Activated naive CD4-positive, alpha-beta T cell treated with anti-CD3 and anti-CD28 coated beads, Interleukin-2, amount 10 ng/mL, durations not matched to agents 7 days and 5 days (primary cell): ENCODE data around the gene NRGN.

Experiments used
- CTCF ChIA-PET: fragments of 350-600 bp; sonication (Branson Sonifier 250); formaldehyde crosslinking; loops from one replicate; lab custom pipeline; 2021; ENCODE audit warnings: antibody characterized with exemption; lab: Charles Lee
- DNase-seq: peaks from one replicate; pipeline ENCODE4 v3.0.0-alpha.2; 2020
- H3K27ac Mint-ChIP-seq: one replicate; pipeline ENCODE4 v1.8.0; 2021; ENCODE audit warnings: mild to moderate bottlenecking, moderate library complexity, mixed read lengths
- H3K27me3 Mint-ChIP-seq: one replicate; pipeline ENCODE4 v1.8.0; 2021; ENCODE audit warnings: mild to moderate bottlenecking, mixed read lengths
- H3K36me3 Mint-ChIP-seq: one replicate; pipeline ENCODE4 v1.8.0; 2021; ENCODE audit warnings: mixed read lengths
- H3K4me1 Mint-ChIP-seq: one replicate; pipeline ENCODE4 v1.8.0; 2021; ENCODE audit warnings: mixed read lengths
- H3K4me3 Mint-ChIP-seq: one replicate; pipeline ENCODE4 v1.8.0; 2021; ENCODE audit warnings: mild to moderate bottlenecking, moderate library complexity, mixed read lengths
- H3K9me3 Mint-ChIP-seq: one replicate; pipeline ENCODE4 v1.8.0; 2021; ENCODE audit warnings: mixed read lengths

The NRGN gene

GRCh38 chr11:124727474-124727873, 12.3 kb upstream of the NRGN start:
- Mint-ChIP-seq H3K9me3 (no peaks in the 10 kb centered on the region), H3K36me3 (no peaks in the 10 kb centered on the region), H3K4me1 (peaks cover 2% of the 10 kb centered on the region), H3K27me3 (peaks cover 35% of the 10 kb centered on the region), H3K27ac (no peak overlapping the region), H3K4me3 (no peak overlapping the region)
- CTCF ChIA-PET, result no interaction called here
- no peak for DNase-seq

- Mint-ChIP-seq H3K4me3 (no peak overlapping the region), H3K27me3 (peaks cover 29% of the 10 kb centered on the region), H3K27ac (no peak overlapping the region), H3K9me3 (no peaks in the 10 kb centered on the region), H3K4me1 (no peaks in the 10 kb centered on the region), H3K36me3 (no peaks in the 10 kb centered on the region)
- no peak for DNase-seq
- CTCF ChIA-PET, result no interaction called here
Measured at GRCh38 chr11:124728134-124728533, 11.6 kb upstream of the NRGN start.

- no peaks in the 10 kb centered on the region for H3K4me1 Mint-ChIP-seq
- CTCF ChIA-PET, result no interaction called here
- no peaks in the 10 kb centered on the region for H3K9me3 Mint-ChIP-seq
- H3K36me3 Mint-ChIP-seq, result no peaks in the 10 kb centered on the region
- DNase-seq, result no peak
- H3K27me3 Mint-ChIP-seq, result peaks cover 16% of the 10 kb centered on the region
- H3K4me3 Mint-ChIP-seq, result no peak overlapping the region
- H3K27ac Mint-ChIP-seq, result no peak overlapping the region
Measured at GRCh38 chr11:124729571-124729970, 10.2 kb upstream of the NRGN start.

- CTCF ChIA-PET, result no interaction called here
- Mint-ChIP-seq H3K27ac (no peak overlapping the region), H3K4me1 (no peaks in the 10 kb centered on the region), H3K4me3 (no peak overlapping the region), H3K36me3 (no peaks in the 10 kb centered on the region), H3K27me3 (peaks cover 13% of the 10 kb centered on the region), H3K9me3 (no peaks in the 10 kb centered on the region)
- DNase-seq, result no peak
Measured at GRCh38 chr11:124732230-124732629, 7.5 kb upstream of the NRGN start.

- peaks cover 53% of the 10 kb centered on the region for H3K27me3 Mint-ChIP-seq
- H3K4me1 Mint-ChIP-seq, result peaks cover 19% of the 10 kb centered on the region
- H3K36me3 Mint-ChIP-seq, result no peaks in the 10 kb centered on the region
- H3K4me3 Mint-ChIP-seq, result no peak overlapping the region
- no peaks in the 10 kb centered on the region for H3K9me3 Mint-ChIP-seq
- no peak overlapping the region for H3K27ac Mint-ChIP-seq
- CTCF ChIA-PET, result interaction anchor here (0.6 to 1.3 kb wide), 4 partner anchors 16 to 385 kb away, joined by 3 to 5 read pairs (median 4); no protein-coding TSS in a partner anchor
- DNase-seq, result no peak
Measured at GRCh38 chr11:124736736-124737135, 3.0 kb upstream of the NRGN start.

GRCh38 chr11:124737638-124738305, 2.0 kb upstream of the NRGN start:
- Mint-ChIP-seq H3K27me3 (peaks cover 61% of the 10 kb centered on the region), H3K36me3 (no peaks in the 10 kb centered on the region), H3K4me1 (peaks cover 19% of the 10 kb centered on the region), H3K4me3 (no peak overlapping the region), H3K9me3 (no peaks in the 10 kb centered on the region), H3K27ac (no peak overlapping the region)
- CTCF ChIA-PET, result interaction anchor here (0.9 to 1.3 kb wide), 2 partner anchors 17 to 69 kb away, joined by 4 to 5 read pairs; no protein-coding TSS in a partner anchor
- DNase-seq, result no peak

GRCh38 chr11:124738713-124739478, 846 bp upstream of the NRGN start:
- no peak for DNase-seq
- no peaks in the 10 kb centered on the region for H3K36me3 Mint-ChIP-seq
- H3K4me3 Mint-ChIP-seq, result peak overlapping the region; percentile 81
- H3K4me1 Mint-ChIP-seq, result peaks cover 19% of the 10 kb centered on the region
- H3K27ac Mint-ChIP-seq, result no peak overlapping the region
- CTCF ChIA-PET, result interaction anchor here (0.8 to 1.0 kb wide), 3 partner anchors 20 to 68 kb away, joined by 3 to 4 read pairs (median 4); partner anchors contain the start of genes SIAE and SPA17
- H3K9me3 Mint-ChIP-seq, result no peaks in the 10 kb centered on the region
- H3K27me3 Mint-ChIP-seq, result peaks cover 71% of the 10 kb centered on the region

GRCh38 chr11:124740277-124740882, 638 bp downstream of the NRGN start:
- Mint-ChIP-seq H3K27me3 (peaks cover 75% of the 10 kb centered on the region), H3K9me3 (no peaks in the 10 kb centered on the region), H3K36me3 (no peaks in the 10 kb centered on the region), H3K27ac (no peak overlapping the region), H3K4me1 (peaks cover 22% of the 10 kb centered on the region), H3K4me3 (peak overlapping the region; percentile 81)
- DNase-seq, result peak; percentile 68
- CTCF ChIA-PET, result interaction anchor here (1.0 to 1.4 kb wide), 4 partner anchors 13 to 70 kb away, joined by 3 to 7 read pairs (median 4); no protein-coding TSS in a partner anchor

- Mint-ChIP-seq H3K9me3 (no peaks in the 10 kb centered on the region), H3K27me3 (peaks cover 62% of the 10 kb centered on the region), H3K4me3 (no peak overlapping the region), H3K36me3 (no peaks in the 10 kb centered on the region), H3K27ac (no peak overlapping the region), H3K4me1 (peaks cover 33% of the 10 kb centered on the region)
- no peak for DNase-seq
- CTCF ChIA-PET, result interaction anchor here (0.6 to 5.3 kb wide), 5 partner anchors 16 to 124 kb away, joined by 3 to 67 read pairs (median 3); partner anchors contain the start of gene ESAM
Measured at GRCh38 chr11:124742555-124742954, 2.8 kb downstream of the NRGN start.

- no peak overlapping the region for H3K4me3 Mint-ChIP-seq
- DNase-seq, result no peak
- H3K9me3 Mint-ChIP-seq, result no peaks in the 10 kb centered on the region
- H3K27ac Mint-ChIP-seq, result no peak overlapping the region
- H3K4me1 Mint-ChIP-seq, result peaks cover 38% of the 10 kb centered on the region
- H3K36me3 Mint-ChIP-seq, result no peaks in the 10 kb centered on the region
- H3K27me3 Mint-ChIP-seq, result peaks cover 57% of the 10 kb centered on the region
- CTCF ChIA-PET, result interaction anchor here (0.7 to 5.3 kb wide), 3 partner anchors 15 to 123 kb away, joined by 3 to 67 read pairs (median 3); partner anchors contain the start of gene ESAM
Measured at GRCh38 chr11:124743050-124743449, 3.3 kb downstream of the NRGN start.

- DNase-seq, result no peak
- Mint-ChIP-seq H3K27ac (no peak overlapping the region), H3K36me3 (no peaks in the 10 kb centered on the region), H3K4me3 (peak overlapping the region; percentile 51), H3K9me3 (no peaks in the 10 kb centered on the region), H3K4me1 (peaks cover 48% of the 10 kb centered on the region), H3K27me3 (peaks cover 56% of the 10 kb centered on the region)
- CTCF ChIA-PET, result interaction anchor here (0.8 to 5.3 kb wide), 9 partner anchors 11 to 101 kb away, joined by 3 to 67 read pairs (median 9); partner anchors contain the start of gene ESAM
Measured at GRCh38 chr11:124745270-124745834, 5.6 kb downstream of the NRGN start.

GRCh38 chr11:124745835-124746620, 6.3 kb downstream of the NRGN start:
- peaks cover 48% of the 10 kb centered on the region for H3K4me1 Mint-ChIP-seq
- peak; percentile 55 for DNase-seq
- peak overlapping the region; percentile 84 for H3K4me3 Mint-ChIP-seq
- CTCF ChIA-PET, result interaction anchor here (0.6 to 5.3 kb wide), 18 partner anchors 9 to 106 kb away, joined by 3 to 67 read pairs (median 4); partner anchors contain the start of genes ESAM, SIAE and SPA17
- no peaks in the 10 kb centered on the region for H3K36me3 Mint-ChIP-seq
- H3K27me3 Mint-ChIP-seq, result peaks cover 57% of the 10 kb centered on the region
- H3K27ac Mint-ChIP-seq, result peak overlapping the region; percentile 86
- no peaks in the 10 kb centered on the region for H3K9me3 Mint-ChIP-seq
